GM12874 (cell line): ENCODE data around the gene PARD3.
A peak's percentile ranks its signal among the peaks of the same experiment; 100 is the strongest.

ENCODE experiments used
- CTCF ChIP-seq: IDR thresholded peaks from 2 replicates; pipeline ENCODE4 v1.5.1; 2011; ENCODE audit warnings: low read depth, mild to moderate bottlenecking, control low read depth, low read length, moderate library complexity; ENCODE audit not compliant: insufficient read depth

Gene PARD3

GRCh38 chr10:34310234-34310633 lies 504.9 kb downstream of the PARD3 start:
- no peak for TF ChIP-seq CTCF

- TF ChIP-seq CTCF: peak; percentile 37; the same call in 1 of the 2 replicates
These were observed 509.9 kb downstream of the PARD3 start for GRCh38 chr10:34305189-34305588.

- TF ChIP-seq CTCF: no peak
These were observed 512.1 kb downstream of the PARD3 start for GRCh38 chr10:34303022-34303421.

GRCh38 chr10:34299105-34299611 lies 515.9 kb downstream of the PARD3 start:
- no peak for TF ChIP-seq CTCF

- no peak for TF ChIP-seq CTCF
These were observed 516.7 kb downstream of the PARD3 start for GRCh38 chr10:34298346-34298818.

- no peak for TF ChIP-seq CTCF
These were observed 517.4 kb downstream of the PARD3 start for GRCh38 chr10:34297541-34298345.

- no peak for TF ChIP-seq CTCF
These were observed 520.0 kb downstream of the PARD3 start for GRCh38 chr10:34295142-34295548.
